Measurements from ENCODE around the gene THOC1.

The THOC1 gene

GRCh38 chr18:310042-310441, 42.2 kb upstream of the THOC1 start:
- TF ChIP-seq CREB1 (IDR thresholded peaks at IDR 0.05; ENCODE audit: low read depth) (no peak), YY1 (IDR thresholded peaks at IDR 0.05; ENCODE audit: low read depth) (no peak), TAF1 (IDR thresholded peaks at IDR 0.05; ENCODE audit: low read depth) (no peak), FOXM1 (IDR thresholded peaks at IDR 0.05; ENCODE audit: borderline replicate concordance, low read depth) (no peak), MAX (IDR thresholded peaks at IDR 0.05) (no peak), NFIC (IDR thresholded peaks at IDR 0.05) (no peak), USF1 (IDR thresholded peaks at IDR 0.05) (no peak), RAD21 (IDR thresholded peaks at IDR 0.05; ENCODE audit: low read depth) (no peak), ZBTB7A (IDR thresholded peaks at IDR 0.05; ENCODE audit: low read depth) (no peak), REST (IDR thresholded peaks at IDR 0.05; ENCODE audit: low read depth) (no peak), TCF12 (IDR thresholded peaks at IDR 0.05; ENCODE audit: low read depth) (no peak), EP300 (IDR thresholded peaks at IDR 0.05; ENCODE audit: borderline replicate concordance) (no peak), CEBPB (IDR thresholded peaks at IDR 0.05) (no peak), EGR1 (IDR thresholded peaks at IDR 0.05) (no peak), TEAD4 (IDR thresholded peaks at IDR 0.05) (no peak)

GRCh38 chr18:306608-307255, 38.9 kb upstream of the THOC1 start:
- TF ChIP-seq TEAD4 (IDR thresholded peaks at IDR 0.05) (no peak), EGR1 (IDR thresholded peaks at IDR 0.05) (no peak), FOXM1 (IDR thresholded peaks at IDR 0.05; ENCODE audit: borderline replicate concordance, low read depth) (no peak), REST (IDR thresholded peaks at IDR 0.05; ENCODE audit: low read depth) (no peak), NFIC (IDR thresholded peaks at IDR 0.05) (no peak), RAD21 (IDR thresholded peaks at IDR 0.05; ENCODE audit: low read depth) (no peak), USF1 (IDR thresholded peaks at IDR 0.05) (no peak), YY1 (IDR thresholded peaks at IDR 0.05; ENCODE audit: low read depth) (no peak), ZBTB7A (IDR thresholded peaks at IDR 0.05; ENCODE audit: low read depth) (no peak), TCF12 (IDR thresholded peaks at IDR 0.05; ENCODE audit: low read depth) (no peak), CREB1 (IDR thresholded peaks at IDR 0.05; ENCODE audit: low read depth) (no peak), TAF1 (IDR thresholded peaks at IDR 0.05; ENCODE audit: low read depth) (no peak), CEBPB (IDR thresholded peaks at IDR 0.05) (no peak), EP300 (IDR thresholded peaks at IDR 0.05; ENCODE audit: borderline replicate concordance) (no peak), MAX (IDR thresholded peaks at IDR 0.05) (no peak)

GRCh38 chr18:305003-305501, 37.2 kb upstream of the THOC1 start:
- no peak for TF ChIP-seq ZBTB7A (IDR thresholded peaks at IDR 0.05; ENCODE audit: low read depth)
- TF ChIP-seq TEAD4 (IDR thresholded peaks at IDR 0.05) = no peak
- no peak for TF ChIP-seq MAX (IDR thresholded peaks at IDR 0.05)
- TF ChIP-seq NFIC (IDR thresholded peaks at IDR 0.05) = no peak
- TF ChIP-seq CREB1 (IDR thresholded peaks at IDR 0.05; ENCODE audit: low read depth) = no peak
- no peak for TF ChIP-seq EGR1 (IDR thresholded peaks at IDR 0.05)
- no peak for TF ChIP-seq USF1 (IDR thresholded peaks at IDR 0.05)
- TF ChIP-seq TCF12 (IDR thresholded peaks at IDR 0.05; ENCODE audit: low read depth) = no peak
- TF ChIP-seq CEBPB (IDR thresholded peaks at IDR 0.05) = no peak
- no peak for TF ChIP-seq EP300 (IDR thresholded peaks at IDR 0.05; ENCODE audit: borderline replicate concordance)
- TF ChIP-seq RAD21 (IDR thresholded peaks at IDR 0.05; ENCODE audit: low read depth) = no peak
- no peak for TF ChIP-seq FOXM1 (IDR thresholded peaks at IDR 0.05; ENCODE audit: borderline replicate concordance, low read depth)
- TF ChIP-seq REST (IDR thresholded peaks at IDR 0.05; ENCODE audit: low read depth) = no peak
- TF ChIP-seq YY1 (IDR thresholded peaks at IDR 0.05; ENCODE audit: low read depth) = no peak
- TF ChIP-seq TAF1 (IDR thresholded peaks at IDR 0.05; ENCODE audit: low read depth) = no peak
